Hindlimb muscle (tissue), 1 donor: ENCODE results near the gene POC1B. TPM values are rescaled to one million over a fixed set of nuclear protein-coding genes. Genes with fewer than 3 reads are reported as not detected.

Experiments used
- DNase-seq: peaks from one replicate; pipeline ENCODE4 v3.0.0-alpha.2; 2013
- polyA plus RNA-seq: library from polyadenylated mRNA; unstranded; fragments of 120-200 nt; gene quantifications from one replicate; pipeline ENCODE4 v1.2.1, GENCODE V29; 2013; ENCODE audit not compliant: insufficient read length

POC1B gene
- polyA plus RNA-seq, 1 donor: 7.5 TPM

DNA sequence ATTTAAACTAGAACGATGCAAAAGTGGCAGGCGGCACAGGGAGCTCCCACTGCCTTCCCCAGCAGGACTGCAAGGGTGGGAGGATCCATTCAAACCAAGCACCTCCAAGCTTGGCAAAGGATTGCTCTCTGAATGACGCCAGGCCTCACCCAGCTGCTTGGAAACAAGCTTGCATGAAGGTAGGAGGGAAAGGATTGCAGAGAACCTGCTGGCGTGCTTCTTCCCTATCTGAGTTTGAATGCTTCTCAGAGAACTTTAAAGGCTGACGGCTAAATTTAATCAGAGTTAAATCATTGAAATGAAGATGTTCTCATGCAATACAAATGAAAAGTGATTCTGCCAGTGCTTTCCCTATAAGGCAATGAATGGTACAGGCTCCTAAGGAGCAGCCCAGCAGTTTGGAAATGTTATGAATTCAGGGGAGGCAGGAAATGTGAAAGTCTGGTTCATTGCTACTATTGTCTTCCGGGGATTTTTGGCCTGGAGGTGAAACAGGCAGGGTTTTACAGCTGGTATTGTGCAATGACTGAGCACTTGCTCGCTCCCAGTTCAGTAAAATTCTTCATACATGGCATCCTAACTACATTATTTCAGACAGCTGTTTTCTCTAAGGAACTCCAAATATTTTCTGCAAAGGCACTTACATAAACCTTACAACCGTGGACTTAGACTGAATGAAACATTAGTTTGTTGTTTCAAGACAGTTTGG, 141.6 kb downstream of the POC1B start:
- peak; percentile 56 for DNase-seq

DNA sequence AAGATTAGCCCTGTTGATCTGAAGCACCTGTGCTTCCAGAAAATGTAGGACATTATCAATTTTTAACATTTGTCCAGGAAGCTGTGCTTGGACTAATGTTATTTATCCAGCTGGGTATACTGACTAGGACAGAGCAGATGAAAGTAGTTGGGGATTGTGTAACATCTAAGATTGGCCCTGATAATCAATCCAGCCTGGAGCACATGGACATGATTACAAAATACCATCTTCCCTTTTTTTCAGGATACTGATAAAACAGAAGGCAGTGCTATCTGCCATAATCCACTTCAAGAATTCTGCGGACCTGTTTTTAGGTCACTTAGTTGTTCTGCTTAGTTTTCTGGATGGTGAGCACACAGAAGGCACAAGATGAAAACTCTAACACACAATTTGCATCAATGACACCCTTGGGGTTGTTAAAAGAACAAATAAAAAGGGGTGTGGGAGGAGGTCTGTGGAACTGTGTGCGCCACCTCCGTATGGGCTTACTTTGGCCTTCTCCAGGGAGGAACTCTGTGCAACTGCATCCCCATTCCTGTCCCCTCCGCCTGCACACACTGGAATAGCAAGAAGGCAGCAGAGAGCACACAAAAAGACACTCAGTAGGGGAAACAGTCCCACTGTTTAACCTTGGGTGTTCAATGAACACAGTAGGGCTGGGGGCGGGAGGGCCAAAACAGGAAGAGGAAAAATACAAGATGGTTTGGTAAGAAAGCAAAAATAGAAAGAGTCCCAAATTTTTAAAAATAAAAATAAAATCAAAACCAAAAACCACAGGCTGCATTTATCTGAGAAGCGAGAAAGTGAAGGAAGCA, 142.4 kb downstream of the POC1B start:
- no peak for DNase-seq

DNA sequence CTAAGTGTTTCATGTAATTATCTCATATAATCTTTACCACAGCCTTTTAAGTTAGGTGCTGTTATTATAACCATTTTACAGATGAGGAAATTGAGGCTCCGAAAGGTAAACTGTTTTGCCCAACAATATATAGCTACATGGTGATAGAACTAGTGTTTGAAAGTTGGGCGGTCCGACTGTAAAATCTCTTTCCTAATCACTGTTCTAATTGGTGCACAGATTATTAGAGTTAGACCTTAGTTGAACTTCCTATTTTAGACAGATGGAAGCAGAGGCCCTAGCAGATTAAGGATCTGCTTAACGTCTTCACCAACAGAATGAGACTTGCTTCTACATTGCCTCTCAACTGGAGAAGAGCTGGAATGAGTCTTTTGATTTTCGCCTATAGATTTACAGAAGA, 143.5 kb downstream of the POC1B start:
- DNase-seq: no peak

DNA sequence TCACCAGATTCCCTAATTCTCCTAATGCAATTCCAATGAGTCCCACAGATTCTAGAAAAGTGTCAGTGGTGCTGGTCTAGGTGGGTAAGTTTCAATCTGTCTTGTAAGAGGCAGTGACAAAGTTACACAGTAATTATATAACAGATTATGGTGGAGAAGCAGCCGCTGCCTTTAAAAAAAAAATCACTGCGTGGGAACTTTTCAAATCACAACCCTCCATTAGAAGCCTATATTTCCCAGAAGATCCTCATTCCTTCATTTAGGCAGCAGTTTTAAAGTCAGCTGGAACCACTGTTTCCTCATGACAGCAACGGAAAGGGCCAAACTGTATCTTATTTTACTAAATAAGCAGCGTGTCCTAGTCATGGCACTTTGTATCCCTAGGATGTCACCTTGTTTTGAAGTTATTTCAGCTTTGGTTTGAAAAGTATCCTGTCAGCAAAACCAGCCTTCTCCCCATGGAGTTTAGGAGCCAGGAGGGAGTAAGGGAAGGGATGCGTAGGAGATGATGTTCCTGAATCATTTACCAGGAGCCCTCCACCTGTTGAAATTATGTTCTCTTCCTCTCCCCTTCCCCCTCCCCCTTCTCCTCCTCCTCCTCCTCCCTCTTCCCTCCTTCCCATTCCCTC, 145.9 kb downstream of the POC1B start:
- DNase-seq: no peak

DNA sequence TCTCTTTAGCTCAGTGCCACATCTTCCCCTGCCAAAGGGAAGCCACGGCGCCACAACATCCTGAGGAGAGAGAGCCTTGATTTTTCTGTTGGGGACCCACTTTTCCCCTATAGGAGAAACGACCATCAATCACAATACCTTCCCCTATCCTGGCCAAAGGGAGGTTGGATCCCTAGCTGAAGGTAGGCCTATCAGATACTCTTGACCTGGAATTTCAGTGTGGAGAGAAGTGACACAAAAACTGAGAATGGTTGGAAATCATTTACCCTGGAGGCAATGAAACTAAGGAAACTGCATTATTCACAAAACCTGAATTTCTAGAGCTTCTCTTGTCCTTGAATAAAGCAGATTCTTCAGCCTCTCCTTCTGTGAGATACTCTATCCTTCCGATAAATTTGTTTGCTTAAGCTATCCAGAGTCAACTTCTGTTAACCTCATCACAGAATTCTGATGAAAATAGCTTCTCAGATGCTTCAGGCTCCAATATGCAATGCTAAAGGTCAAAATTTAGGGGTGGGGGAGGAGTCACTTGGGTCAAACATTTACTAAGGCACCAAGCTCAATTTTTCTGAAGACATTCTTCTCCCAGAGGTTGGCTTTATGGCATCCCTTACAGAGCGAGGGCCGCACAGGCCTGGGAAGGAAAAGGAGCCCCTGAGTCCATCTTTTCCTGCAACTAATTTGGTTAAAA, 146.6 kb downstream of the POC1B start:
- no peak for DNase-seq

DNA sequence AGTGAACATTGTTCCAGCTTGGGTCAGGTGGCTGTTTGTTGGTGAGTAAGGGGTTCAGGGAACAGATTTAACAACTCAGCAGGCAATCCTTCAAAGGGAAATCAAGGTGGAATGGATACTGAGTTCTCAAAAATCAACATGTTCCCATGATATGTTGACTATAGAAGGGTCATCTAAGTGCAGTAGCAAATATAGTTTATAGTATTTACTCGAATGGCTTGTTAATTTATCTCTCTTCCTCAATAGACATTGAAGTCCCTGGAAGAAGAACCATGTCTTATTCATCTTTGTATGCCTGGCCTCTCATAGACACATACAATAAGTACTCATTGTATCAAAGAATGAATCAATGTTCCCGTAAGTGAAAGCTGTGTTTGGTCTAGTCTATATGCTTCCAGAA, 149.0 kb downstream of the POC1B start:
- DNase-seq: no peak

DNA sequence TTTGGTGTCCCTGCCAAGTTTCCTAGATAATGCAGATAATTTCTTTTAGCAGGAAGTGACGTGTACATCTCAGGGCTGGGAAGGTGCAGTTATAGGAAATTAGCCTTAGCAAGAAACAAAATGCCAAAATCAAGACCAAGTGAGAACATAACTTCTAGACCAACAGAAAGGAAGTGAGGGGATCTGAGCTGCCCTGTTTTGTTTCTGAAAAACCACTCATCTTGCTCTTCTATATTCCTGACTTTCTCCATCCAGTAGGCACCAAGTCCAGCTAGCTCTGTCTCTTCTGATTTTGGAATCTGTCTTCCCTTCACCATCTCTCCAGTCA, 149.7 kb downstream of the POC1B start:
- DNase-seq: no peak

DNA sequence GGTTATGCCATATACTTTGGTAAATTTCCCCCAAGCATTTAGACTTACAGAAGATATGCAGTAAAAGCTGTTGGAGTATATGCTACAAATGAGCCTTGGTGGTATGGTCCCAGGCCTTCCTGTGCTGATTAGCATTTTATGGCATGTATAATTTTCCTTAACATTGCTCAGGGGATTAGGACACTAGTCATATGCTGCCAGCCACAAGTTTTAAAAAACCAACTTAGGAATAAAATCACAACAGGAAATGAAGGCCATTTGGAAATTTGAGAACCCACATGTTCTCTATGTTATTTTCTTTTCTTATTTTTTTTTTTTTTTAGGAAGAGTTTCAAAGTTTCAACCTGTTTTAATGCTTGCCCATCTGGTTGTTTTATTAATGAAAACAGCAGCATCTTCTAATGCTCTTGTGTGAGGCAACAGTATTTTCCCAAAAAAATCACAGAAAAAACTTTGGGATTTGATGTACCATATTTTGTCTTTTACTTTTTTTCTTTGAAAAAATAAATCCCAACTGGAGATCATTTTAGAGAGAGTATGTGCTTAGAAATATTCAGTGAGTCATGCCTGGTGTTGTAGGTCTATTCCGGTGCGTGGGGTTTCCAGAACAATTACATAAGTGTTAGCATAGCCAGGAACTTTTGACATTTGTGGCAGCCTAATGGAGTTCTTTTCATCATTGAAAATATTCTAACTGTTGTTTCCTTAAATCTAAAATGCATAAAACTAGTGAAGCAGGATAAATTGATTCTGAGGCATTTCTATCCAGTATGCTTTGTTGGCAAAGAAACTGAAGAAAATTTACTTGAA, 151.9 kb downstream of the POC1B start:
- peak; percentile 36 for DNase-seq

DNA sequence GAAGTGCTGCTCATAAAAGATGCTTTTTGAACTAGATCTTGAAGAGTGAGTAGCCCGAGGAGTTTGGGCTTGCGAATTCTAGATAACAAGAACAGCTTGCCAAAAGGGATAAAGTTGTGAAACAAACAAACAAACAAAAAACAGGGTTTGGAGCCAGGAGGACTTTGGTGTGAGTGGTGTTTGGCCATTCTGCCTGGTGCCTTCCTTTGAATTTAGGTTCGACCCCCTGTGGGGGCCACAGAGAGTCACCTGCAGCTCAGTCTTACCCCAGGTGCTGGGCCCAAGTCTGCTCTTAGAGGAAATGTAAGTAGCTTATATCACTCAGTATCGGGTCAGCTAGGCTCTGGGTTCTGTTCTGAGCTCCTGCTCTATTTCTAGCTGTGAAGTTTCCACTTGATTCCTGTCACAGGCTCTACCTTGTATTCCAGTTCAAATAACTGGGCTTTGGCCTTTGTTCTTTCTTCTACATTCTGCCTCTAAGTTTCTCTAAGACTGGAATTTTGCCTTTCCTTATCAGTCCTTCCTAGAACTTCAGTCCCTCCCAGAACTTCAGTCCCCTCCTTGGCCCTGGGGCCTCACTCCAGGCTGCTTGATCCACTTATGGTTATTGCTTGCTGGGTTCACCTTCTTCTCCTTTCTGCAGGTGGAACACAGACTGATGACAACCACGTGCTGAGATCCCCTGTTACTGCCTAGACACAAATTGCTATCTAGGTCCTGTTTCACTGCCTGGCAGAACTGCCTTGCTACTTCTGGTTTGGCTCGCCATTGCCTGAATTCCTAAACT, 153.1 kb downstream of the POC1B start:
- no peak for DNase-seq

DNA sequence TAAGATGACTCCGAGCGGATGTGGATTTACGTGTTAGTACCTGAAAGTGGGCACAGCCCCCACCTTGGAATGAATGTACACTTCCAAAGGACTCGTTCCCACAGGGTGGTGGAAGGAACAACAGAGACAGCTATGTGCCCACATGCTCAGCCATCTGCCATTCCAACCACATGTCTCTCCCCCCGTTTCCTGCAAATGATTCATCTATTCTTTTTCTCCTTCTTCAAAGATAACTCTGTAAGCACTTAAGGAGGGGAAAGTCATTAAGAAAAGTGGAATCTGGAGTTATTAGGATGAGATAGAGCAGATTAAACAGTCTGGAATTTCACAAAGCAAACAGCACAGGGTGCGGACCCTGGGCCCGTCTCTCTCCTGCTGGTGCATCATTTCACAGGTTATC, 155.0 kb downstream of the POC1B start:
- no peak for DNase-seq

DNA sequence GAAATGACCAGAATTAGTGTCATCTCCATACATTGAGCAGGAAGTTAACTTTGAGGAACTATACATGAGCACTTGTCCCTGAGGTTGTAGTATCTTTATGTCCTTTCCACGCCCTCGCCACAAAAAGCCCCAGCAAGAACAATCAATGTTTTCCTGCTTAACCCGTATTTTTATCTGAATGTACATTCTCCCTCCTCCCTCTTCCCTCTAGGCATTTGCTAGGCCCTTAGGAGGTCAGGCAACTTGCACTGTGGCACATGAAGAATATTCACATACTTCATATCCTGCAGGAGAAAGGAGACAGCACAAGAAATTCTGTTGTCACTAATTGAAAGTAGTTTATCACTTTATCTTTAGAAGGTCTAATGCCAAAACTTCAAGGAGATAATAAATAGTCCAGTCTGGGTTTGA, 155.4 kb downstream of the POC1B start:
- DNase-seq: no peak

Other genes starting within 250 kb of the POC1B start
- gene DUSP6, start 173.5 kb downstream of the POC1B start, polyA plus RNA-seq: 48.9 TPM
- 2.3 TPM for gene GALNT4, start 1.3 kb downstream of the POC1B start, polyA plus RNA-seq
- 88.1 TPM for gene ATP2B1, start 182.8 kb upstream of the POC1B start, polyA plus RNA-seq